Vagina (tissue), 2 donors: ENCODE data around the gene ATP8A2. TPM values are rescaled to one million over a fixed set of nuclear protein-coding genes. Genes with fewer than 3 reads are reported as not detected.

Source experiments
- DNase-seq, 2 donors: peaks; one replicate each; pipeline ENCODE4 v3.0.0-alpha.2; 2017; ENCODE audit errors: extremely low spot score in 2 of 2
- H3K27ac ChIP-seq: fragments of 200-600 bp; sonication (generic); one replicate; pipeline ENCODE4 v1.5.1; 2019
- H3K27me3 ChIP-seq: fragments of 200-600 bp; sonication (generic); one replicate; pipeline ENCODE4 v1.5.1; 2019
- H3K36me3 ChIP-seq, 2 donors: fragments of 200-600 bp; sonication (generic); one replicate each; pipeline ENCODE4 v1.5.1; 2017 to 2019
- H3K4me1 ChIP-seq: fragments of 200-600 bp; sonication (generic); one replicate; pipeline ENCODE4 v1.5.1; 2019
- H3K4me3 ChIP-seq, 2 donors: fragments of 200-600 bp; sonication (generic); 1 replicate in 1 of 2; 2 replicates in 1 of 2; pipeline ENCODE4 v1.5.1; 2016 to 2019
- H3K9me3 ChIP-seq: fragments of 200-600 bp; sonication (generic); one replicate; pipeline ENCODE4 v1.5.1; 2019
- CTCF ChIP-seq, 3 experiments: fragments of 450-650 bp in 2 of 3; fragments of 200-600 bp in 1 of 3; sonication (generic) in 1 of 3; IDR thresholded peaks; one replicate each; pipeline ENCODE4 v1.5.1; 2017 to 2019; ENCODE audit warnings: antibody characterized with exemption in 3 of 3, mild to moderate bottlenecking in 2 of 3, moderate library complexity in 2 of 3
- POLR2A ChIP-seq, 2 donors: fragments of 450-650 bp; IDR thresholded peaks; one replicate each; pipeline ENCODE4 v1.6.1; 2017; ENCODE audit warnings: antibody characterized with exemption in 2 of 2, mild to moderate bottlenecking in 2 of 2, moderate library complexity in 2 of 2
- POLR2AphosphoS5 ChIP-seq, 2 donors: sonication (generic); formaldehyde crosslinking; IDR thresholded peaks; one replicate each; pipeline ENCODE4 v1.9.0; 2017; ENCODE audit warnings: antibody characterized with exemption in 2 of 2, mild to moderate bottlenecking in 2 of 2, low read depth in 1 of 2; ENCODE audit not compliant: insufficient read depth in 1 of 2
- intact Hi-C: fragments of 100-400 bp; cut with DNase I; formaldehyde crosslinking; loops from one replicate; pipeline ENCODE4 v1.15.1; 2023
- total RNA-seq: library from RNA; depleted of rRNA; stranded (reverse); fragments of >200 nt; gene quantifications from one replicate; pipeline ENCODE4 v1.2.3, GENCODE V29; 2016

Gene ATP8A2
- total RNA-seq, 1 donor from 2014 or later: 1.5 TPM

- Histone ChIP-seq H3K4me3 (no peak overlapping the region), H3K36me3 (no peaks in the 10 kb centered on the region), H3K27ac (no peak overlapping the region), H3K27me3 (no peaks in the 10 kb centered on the region), H3K4me1 (no peaks in the 10 kb centered on the region), H3K9me3 (no peaks in the 10 kb centered on the region)
- DNase-seq: no peak
- TF ChIP-seq POLR2AphosphoS5 (IDR thresholded peaks at IDR 0.05; ENCODE audit: insufficient read depth in 1 of 2, low read depth in 1 of 2): no peak
- no peak for TF ChIP-seq POLR2A (IDR thresholded peaks at IDR 0.05)
- intact Hi-C loops: no loop called here
Measured at GRCh38 chr13:25992076-25992475, 620.3 kb downstream of the ATP8A2 start.

GRCh38 chr13:26007261-26008125 lies 635.7 kb downstream of the ATP8A2 start:
- no peaks in the 10 kb centered on the region for H3K9me3 ChIP-seq
- no peaks in the 10 kb centered on the region for H3K4me1 ChIP-seq
- H3K27me3 ChIP-seq: no peaks in the 10 kb centered on the region
- H3K27ac ChIP-seq: no peak overlapping the region
- intact Hi-C loops: no loop called here
- no peaks in the 10 kb centered on the region for H3K36me3 ChIP-seq
- TF ChIP-seq CTCF (IDR thresholded peaks at IDR 0.05): no peak
- TF ChIP-seq POLR2A (IDR thresholded peaks at IDR 0.05): no peak
- TF ChIP-seq POLR2AphosphoS5 (IDR thresholded peaks at IDR 0.05; ENCODE audit: insufficient read depth in 1 of 2, low read depth in 1 of 2): no peak
- DNase-seq: no peak
- H3K4me3 ChIP-seq: no peak overlapping the region

GRCh38 chr13:26010487-26011207 lies 638.9 kb downstream of the ATP8A2 start:
- Histone ChIP-seq H3K4me3 (no peak overlapping the region), H3K27me3 (no peaks in the 10 kb centered on the region), H3K27ac (no peak overlapping the region), H3K9me3 (no peaks in the 10 kb centered on the region), H3K4me1 (no peaks in the 10 kb centered on the region), H3K36me3 (no peaks in the 10 kb centered on the region)
- no peak for TF ChIP-seq POLR2A (IDR thresholded peaks at IDR 0.05)
- no peak for TF ChIP-seq CTCF (IDR thresholded peaks at IDR 0.05)
- TF ChIP-seq POLR2AphosphoS5 (IDR thresholded peaks at IDR 0.05; ENCODE audit: insufficient read depth in 1 of 2, low read depth in 1 of 2): no peak
- intact Hi-C loops: no loop called here
- DNase-seq: no peak

GRCh38 chr13:26011208-26011573 lies 639.4 kb downstream of the ATP8A2 start:
- no peak overlapping the region for H3K4me3 ChIP-seq
- no peaks in the 10 kb centered on the region for H3K9me3 ChIP-seq
- peak in 1 of 2 donors; percentile 60 for DNase-seq
- H3K36me3 ChIP-seq: no peaks in the 10 kb centered on the region
- no peaks in the 10 kb centered on the region for H3K4me1 ChIP-seq
- H3K27ac ChIP-seq: no peak overlapping the region
- TF ChIP-seq CTCF (IDR thresholded peaks at IDR 0.05) (no peak), POLR2AphosphoS5 (IDR thresholded peaks at IDR 0.05; ENCODE audit: insufficient read depth in 1 of 2, low read depth in 1 of 2) (no peak), POLR2A (IDR thresholded peaks at IDR 0.05) (no peak)
- intact Hi-C loops: no loop called here
- no peaks in the 10 kb centered on the region for H3K27me3 ChIP-seq

- intact Hi-C loops: no loop called here
- Histone ChIP-seq H3K4me3 (peak overlapping the region; percentile 22 to 29), H3K27ac (no peak overlapping the region), H3K36me3 (no peaks in the 10 kb centered on the region), H3K27me3 (no peaks in the 10 kb centered on the region), H3K4me1 (no peaks in the 10 kb centered on the region), H3K9me3 (no peaks in the 10 kb centered on the region)
- TF ChIP-seq POLR2AphosphoS5 (IDR thresholded peaks at IDR 0.05; ENCODE audit: insufficient read depth in 1 of 2, low read depth in 1 of 2): no peak
- no peak for TF ChIP-seq POLR2A (IDR thresholded peaks at IDR 0.05)
- no peak for TF ChIP-seq CTCF (IDR thresholded peaks at IDR 0.05)
- DNase-seq: peak in 1 of 2 donors; percentile 56
Measured at GRCh38 chr13:26011996-26012821, 640.4 kb downstream of the ATP8A2 start.
